ENCODE data around the gene IGF1R. TPM values are rescaled to one million over a fixed set of nuclear protein-coding genes. Genes with fewer than 3 reads are reported as not detected.

The IGF1R gene
- total and polyA plus RNA-seq, 8 donors = 8.1 to 50.3 (median 36.0) TPM

DNA sequence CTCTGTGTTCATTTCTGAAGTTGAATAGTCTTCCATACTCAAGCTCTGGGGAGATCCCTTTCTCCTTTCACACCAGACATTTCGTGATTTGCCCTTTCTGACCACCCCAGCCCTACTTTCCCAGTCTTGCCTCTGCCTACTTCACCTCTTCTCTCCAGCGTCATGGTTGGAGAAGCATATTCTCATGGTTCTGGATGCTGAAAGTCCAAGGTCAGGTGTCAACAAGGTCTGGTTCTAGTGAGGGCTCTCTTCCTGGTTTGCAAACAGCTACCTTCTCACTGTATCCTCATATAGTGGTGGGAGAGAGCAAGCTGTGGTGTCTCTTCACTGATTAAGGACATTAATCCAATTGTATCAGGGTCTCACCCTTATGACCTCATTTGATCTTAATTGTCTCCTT, 169.4 kb downstream of the IGF1R start:
- FAIRE-seq (no peak), DNase-seq (no peak), ATAC-seq (no peak)
- TF ChIP-seq, protein P1, sequence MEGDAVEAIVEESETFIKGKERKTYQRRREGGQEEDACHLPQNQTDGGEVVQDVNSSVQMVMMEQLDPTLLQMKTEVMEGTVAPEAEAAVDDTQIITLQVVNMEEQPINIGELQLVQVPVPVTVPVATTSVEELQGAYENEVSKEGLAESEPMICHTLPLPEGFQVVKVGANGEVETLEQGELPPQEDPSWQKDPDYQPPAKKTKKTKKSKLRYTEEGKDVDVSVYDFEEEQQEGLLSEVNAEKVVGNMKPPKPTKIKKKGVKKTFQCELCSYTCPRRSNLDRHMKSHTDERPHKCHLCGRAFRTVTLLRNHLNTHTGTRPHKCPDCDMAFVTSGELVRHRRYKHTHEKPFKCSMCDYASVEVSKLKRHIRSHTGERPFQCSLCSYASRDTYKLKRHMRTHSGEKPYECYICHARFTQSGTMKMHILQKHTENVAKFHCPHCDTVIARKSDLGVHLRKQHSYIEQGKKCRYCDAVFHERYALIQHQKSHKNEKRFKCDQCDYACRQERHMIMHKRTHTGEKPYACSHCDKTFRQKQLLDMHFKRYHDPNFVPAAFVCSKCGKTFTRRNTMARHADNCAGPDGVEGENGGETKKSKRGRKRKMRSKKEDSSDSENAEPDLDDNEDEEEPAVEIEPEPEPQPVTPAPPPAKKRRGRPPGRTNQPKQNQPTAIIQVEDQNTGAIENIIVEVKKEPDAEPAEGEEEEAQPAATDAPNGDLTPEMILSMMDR (IDR thresholded peaks at IDR 0.05) = no peak
- H3K4me3 ChIP-seq = no peak overlapping the region
- H3K4me1 ChIP-seq = peaks cover 0 to 3% (median 0%) of the 10 kb centered on the region in 3 donors
- H3K9me3 ChIP-seq = no peaks in the 10 kb centered on the region
- no peaks in the 10 kb centered on the region for H3K27me3 ChIP-seq
- WGBS, 2 donors = 67 to 74% methylated on average over 2 of the region's 2 CpGs
- intact Hi-C loops (cut with DNase I) = no loop called here
- H3K27ac ChIP-seq = no peak overlapping the region
- H3K36me3 ChIP-seq = no peaks in the 10 kb centered on the region

DNA sequence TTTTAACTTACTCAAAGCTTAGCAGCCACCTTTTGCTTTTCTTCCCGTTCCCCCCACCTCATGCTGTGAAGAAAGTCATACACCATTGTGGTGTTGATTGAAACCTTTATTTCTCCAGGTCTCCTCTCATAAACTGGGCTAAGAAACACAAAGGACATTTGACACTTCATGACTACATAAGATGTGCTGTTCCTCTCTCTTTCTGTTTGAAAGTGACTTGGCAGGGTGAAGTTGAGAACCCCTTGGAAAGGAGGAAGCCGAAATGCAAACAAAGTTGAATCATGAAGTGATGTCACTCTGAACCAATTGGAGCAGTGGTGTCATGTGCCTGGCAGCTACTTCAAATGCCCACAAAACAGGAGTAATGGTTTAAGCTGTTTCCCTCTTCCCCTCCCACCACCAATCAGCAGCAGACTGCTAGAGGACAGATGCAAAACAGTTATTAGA, 174.7 kb downstream of the IGF1R start:
- no peaks in the 10 kb centered on the region for H3K36me3 ChIP-seq
- intact Hi-C loops (cut with DNase I) = no loop called here
- no peaks in the 10 kb centered on the region for H3K27me3 ChIP-seq
- ATAC-seq (peak; percentile 61 to 76 (median 74)), FAIRE-seq (no peak), DNase-seq (no peak)
- peak overlapping the region in 1 of 4 donors; percentile 8 for H3K27ac ChIP-seq
- 74 to 85% methylated on average over 2 of the region's 2 CpGs for WGBS, 2 donors
- peaks cover 0 to 6% (median 3%) of the 10 kb centered on the region in 3 donors for H3K4me1 ChIP-seq
- TF ChIP-seq, protein P1 (IDR thresholded peaks at IDR 0.05) = no peak
- no peak overlapping the region for H3K4me3 ChIP-seq
- H3K9me3 ChIP-seq = no peaks in the 10 kb centered on the region

DNA sequence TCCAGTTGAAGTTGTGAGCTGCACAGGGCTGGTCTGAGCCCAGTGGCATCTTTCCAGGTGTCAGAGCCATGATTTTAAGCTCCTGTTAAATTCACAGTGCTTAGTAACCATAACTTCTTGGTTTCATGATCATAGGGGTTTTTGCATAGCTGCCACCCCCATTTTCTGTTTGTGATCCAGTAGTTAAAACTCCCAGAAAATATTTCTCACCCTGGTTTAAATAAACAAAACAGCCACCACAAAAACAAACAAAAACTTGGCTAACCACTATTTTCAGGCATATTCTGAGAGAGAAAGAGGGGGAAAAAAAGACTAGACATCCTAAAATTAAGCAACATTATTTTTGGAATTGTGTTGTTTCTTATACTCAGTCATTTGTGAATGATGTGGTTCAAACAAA, 175.3 kb downstream of the IGF1R start:
- peak in 1 of 4 donors; percentile 14 for ATAC-seq
- DNase-seq = no peak
- H3K27me3 ChIP-seq = no peaks in the 10 kb centered on the region
- H3K4me3 ChIP-seq = no peak overlapping the region
- no peak overlapping the region for H3K27ac ChIP-seq
- H3K4me1 ChIP-seq = peaks cover 0 to 6% (median 3%) of the 10 kb centered on the region in 3 donors
- TF ChIP-seq, protein P1 (IDR thresholded peaks at IDR 0.05) = no peak
- intact Hi-C loops (cut with DNase I) = no loop called here
- no peaks in the 10 kb centered on the region for H3K36me3 ChIP-seq
- H3K9me3 ChIP-seq = no peaks in the 10 kb centered on the region
- FAIRE-seq = no peak

DNA sequence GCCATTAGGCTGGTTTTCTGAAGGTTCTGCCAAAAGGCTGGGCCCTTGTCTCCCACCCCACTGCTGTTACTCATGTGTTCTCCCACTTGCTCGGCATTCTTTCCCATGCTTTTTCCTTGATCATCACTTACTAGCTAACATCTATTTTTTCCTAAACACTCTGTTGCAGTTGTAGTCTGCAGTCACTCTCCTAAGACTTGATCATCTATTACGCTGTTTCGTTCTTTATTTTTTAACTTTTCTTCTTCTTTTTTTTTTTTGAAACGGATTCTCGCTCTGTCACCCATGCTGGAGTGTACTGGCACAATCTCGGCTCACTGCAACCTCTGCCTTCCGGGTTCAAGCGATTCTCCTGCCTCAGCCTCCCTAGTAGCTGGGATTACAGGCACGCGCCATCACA, 176.3 kb downstream of the IGF1R start:
- peaks cover 0 to 6% (median 3%) of the 10 kb centered on the region in 3 donors for H3K4me1 ChIP-seq
- H3K27ac ChIP-seq = no peak overlapping the region
- no peak for ATAC-seq
- no peaks in the 10 kb centered on the region for H3K27me3 ChIP-seq
- no peaks in the 10 kb centered on the region for H3K9me3 ChIP-seq
- no peak overlapping the region for H3K4me3 ChIP-seq
- no peak for DNase-seq
- no peak for FAIRE-seq
- WGBS, 2 donors = 97% methylated on average over 10 of the region's 10 CpGs
- no peaks in the 10 kb centered on the region for H3K36me3 ChIP-seq
- TF ChIP-seq, protein P1 (IDR thresholded peaks at IDR 0.05) = no peak
- intact Hi-C loops (cut with DNase I) = no loop called here

DNA sequence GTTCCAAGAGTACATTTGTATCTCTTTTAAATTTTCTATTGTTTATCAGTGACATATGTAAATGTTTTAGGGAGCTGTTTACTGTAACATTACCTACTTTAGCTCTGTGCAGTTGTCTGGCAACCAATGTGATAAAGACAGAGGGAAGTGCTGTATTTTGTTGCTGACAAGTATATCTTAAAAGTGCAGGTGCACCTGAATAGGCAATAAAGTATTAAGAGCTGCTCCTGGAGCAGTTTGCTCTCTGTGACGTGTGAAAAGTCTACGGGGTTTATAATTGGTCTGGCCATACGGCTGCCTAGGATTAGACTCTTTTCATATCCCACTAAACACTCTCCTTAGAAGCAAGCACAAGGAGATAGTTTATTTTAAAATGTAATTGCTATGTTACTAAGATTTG, 178.3 kb downstream of the IGF1R start:
- intact Hi-C loops (cut with DNase I) = no loop called here
- peak in 2 of 4 donors; percentile 32 to 45 for ATAC-seq

More for the DNA sequence above, 178.3 kb downstream of the IGF1R start:
- TF ChIP-seq, protein P1 (IDR thresholded peaks at IDR 0.05) = no peak
- H3K27me3 ChIP-seq = no peaks in the 10 kb centered on the region
- H3K9me3 ChIP-seq = no peaks in the 10 kb centered on the region
- no peaks in the 10 kb centered on the region for H3K36me3 ChIP-seq
- H3K4me1 ChIP-seq = peaks cover 0 to 6% (median 3%) of the 10 kb centered on the region in 3 donors
- no peak overlapping the region for H3K27ac ChIP-seq
- FAIRE-seq (no peak), DNase-seq (no peak)
- H3K4me3 ChIP-seq = no peak overlapping the region
- 81 to 87% methylated on average over 3 of the region's 3 CpGs for WGBS, 2 donors

Measured in pancreas (tissue), 10 donors.